Endothelial cell of umbilical vein (primary cell): ENCODE data around the gene PSMB5. TPM values are rescaled to one million over a fixed set of nuclear protein-coding genes. Genes with fewer than 3 reads are reported as not detected.
A peak's percentile ranks its signal among the peaks of the same experiment; 100 is the strongest.

Source experiments
- BruUV-seq: library from RNA; stranded (reverse); fragments of 400-500 nt; replicated peaks from 2 replicates; lab custom pipeline; 2021; lab: Mats Ljungman, UMichigan
- CTCF ChIA-PET: fragments of 300-600, 350-600 bp; sonication (Branson Sonifier 250); formaldehyde crosslinking; loops from one replicate; lab custom pipeline; 2021; ENCODE audit warnings: antibody characterized with exemption, inconsistent platforms; lab: Charles Lee
- POLR2A ChIA-PET: fragments of 300-600, 350-600 bp; sonication (Branson Sonifier 250); formaldehyde crosslinking; loops from one replicate; lab custom pipeline; 2021; ENCODE audit warnings: antibody characterized with exemption, inconsistent platforms; lab: Charles Lee
- DNase-seq: peaks from one replicate; pipeline ENCODE4 v3.0.0-alpha.2; 2011; ENCODE audit warnings: low read depth, low spot score
- FAIRE-seq: peaks from 2 replicates; lab custom pipeline; 2011; peaks lifted over from hg19 to GRCh38; lab: Jason Lieb, UNC
- H2AFZ ChIP-seq: 2 replicates; pipeline ENCODE4 v1.6.0; 2012; ENCODE audit warnings: low read depth, low read length, control low read depth, inconsistent platforms
- H3K27ac ChIP-seq: 2 replicates; pipeline ENCODE4 v1.5.1; 2011; ENCODE audit warnings: low read depth, mild to moderate bottlenecking, control low read depth, low read length, moderate library complexity; ENCODE audit not compliant: insufficient read depth
- H3K27me3 ChIP-seq, 2 experiments: 2 replicates each; pipeline versions ENCODE4 v1.6.0 to v1.6.1; 2011; ENCODE audit warnings: low read length in 2 of 2, mixed read lengths in 1 of 2; ENCODE audit not compliant: control insufficient read depth in 2 of 2, insufficient read depth in 2 of 2
- H3K36me3 ChIP-seq, 2 experiments: 2 replicates in 1 of 2; 3 replicates in 1 of 2; pipeline ENCODE4 v1.5.1; 2011; ENCODE audit warnings: low read length in 2 of 2, mild to moderate bottlenecking in 1 of 2, moderate library complexity in 1 of 2; ENCODE audit not compliant: control insufficient read depth in 2 of 2, insufficient read depth in 2 of 2; ENCODE audit errors: extremely low read depth in 1 of 2
- H3K4me1 ChIP-seq: 3 replicates; pipeline ENCODE4 v1.5.1; 2011; ENCODE audit warnings: mild to moderate bottlenecking, low read length; ENCODE audit not compliant: control insufficient read depth, insufficient read depth; ENCODE audit errors: extremely low read depth
- H3K4me2 ChIP-seq: 2 replicates; pipeline ENCODE4 v1.6.1; 2011; ENCODE audit warnings: low read length, control low read depth, mixed read lengths; ENCODE audit not compliant: insufficient read depth
- H3K4me3 ChIP-seq, 3 experiments: fragments of 200-600 bp in 1 of 3; sonication (generic), shearing (Covaris generic) in 1 of 3; replicated peaks in 1 of 3; 2 replicates each; pipeline ENCODE4 v1.5.1; 2011 to 2016; ENCODE audit warnings: control low read depth in 3 of 3, low read length in 3 of 3, mild to moderate bottlenecking in 2 of 3, inconsistent platforms in 1 of 3, low read depth in 1 of 3, moderate library complexity in 1 of 3; ENCODE audit not compliant: insufficient read depth in 1 of 3
- H3K79me2 ChIP-seq: 2 replicates; pipeline ENCODE4 v1.6.0; 2012; ENCODE audit warnings: low read length, inconsistent platforms; ENCODE audit not compliant: control insufficient read depth, insufficient read depth
- H3K9ac ChIP-seq: replicated peaks from 2 replicates; pipeline ENCODE3; 2011; ENCODE audit warnings: low read length, control low read depth; ENCODE audit not compliant: insufficient read depth; ENCODE audit errors: extremely low read depth
- H3K9me1 ChIP-seq: replicated peaks from 3 replicates; pipeline ENCODE4 v1.6.0; 2011; ENCODE audit warnings: mild to moderate bottlenecking, low read length; ENCODE audit not compliant: control insufficient read depth, insufficient read depth; ENCODE audit errors: extremely low read depth
- H3K9me3 ChIP-seq: replicated peaks from 2 replicates; pipeline ENCODE4 v1.5.1; 2012; ENCODE audit warnings: low read length, inconsistent platforms; ENCODE audit not compliant: control insufficient read depth, insufficient read depth
- H4K20me1 ChIP-seq: replicated peaks from 2 replicates; pipeline ENCODE3; 2011; ENCODE audit warnings: mild to moderate bottlenecking, low read length; ENCODE audit not compliant: control insufficient read depth, insufficient read depth; ENCODE audit errors: extremely low read depth
- CTCF ChIP-seq, 2 donors: IDR thresholded peaks; 1 replicate in 1 of 2; 2 replicates in 1 of 2; pipeline ENCODE4 v1.5.1; 2011; ENCODE audit warnings: low read length in 2 of 2, mild to moderate bottlenecking in 2 of 2, moderate library complexity in 2 of 2, control low read depth in 1 of 2, inconsistent platforms in 1 of 2, low read depth in 1 of 2; ENCODE audit not compliant: insufficient read depth in 1 of 2; ENCODE audit errors: extremely low read depth in 1 of 2
- EZH2 ChIP-seq: IDR thresholded peaks from 2 replicates; pipeline ENCODE4 v1.6.1; 2012; ENCODE audit warnings: borderline replicate concordance, low read depth, mild to moderate bottlenecking, moderate library complexity, low read length, inconsistent platforms; ENCODE audit not compliant: severe bottlenecking
- FOS ChIP-seq: IDR thresholded peaks from 2 replicates; pipeline ENCODE4 v1.6.1; 2011; ENCODE audit warnings: mild to moderate bottlenecking, low read length, moderate library complexity, borderline replicate concordance; ENCODE audit not compliant: insufficient read depth
- JUN ChIP-seq: IDR thresholded peaks from 2 replicates; pipeline ENCODE4 v1.6.1; 2011; ENCODE audit warnings: borderline replicate concordance, low read depth; ENCODE audit not compliant: insufficient read length, insufficient read depth
- MYC ChIP-seq: IDR thresholded peaks from one replicate; pipeline ENCODE4 v1.6.1; 2011; ENCODE audit warnings: mild to moderate bottlenecking, low read depth, low read length
- POLR2AphosphoS5 ChIP-seq: IDR thresholded peaks from 2 replicates; pipeline ENCODE4 v1.6.1; 2012; ENCODE audit warnings: low read depth, mild to moderate bottlenecking, control low read depth, low read length, moderate library complexity; ENCODE audit not compliant: insufficient read depth
- dilution Hi-C: fragments of 300-500 bp; cut with MboI; formaldehyde crosslinking; loops from one replicate; pipeline ENCODE4 v1.15.0; 2019; ENCODE audit warnings: low sequenced_read_pairs; ENCODE audit not compliant: extremely low pct_ligation_motif_present
- intact Hi-C: fragments of 100-400 bp; cut with micrococcal nuclease; formaldehyde crosslinking; loops from one replicate; pipeline ENCODE4 v1.10.0; 2022
- polyA plus RNA-seq, 4 experiments: library from polyadenylated mRNA; depleted of rRNA in 3 of 4; stranded (reverse) in 3 of 4; unstranded in 1 of 4; fragments of >200 nt; gene quantifications; 2 replicates each; pipeline versions ENCODE4 v1.2.1 to v1.2.3, GENCODE V29; 2011 to 2012; ENCODE audit warnings: missing spikeins in 1 of 4
- total RNA-seq: library from RNA; stranded (reverse); gene quantifications from 2 replicates; pipeline ENCODE4 v1.2.3, GENCODE V29; 2021

The PSMB5 gene
- total and polyA plus RNA-seq, 2 donors (not counting 3 experiments of a cell fraction or from before 2014, with no cell fraction given), result 236 to 464 TPM

GRCh38 chr14:23070262-23071129 is 35.8 kb upstream of the PSMB5 start:
- H3K27me3 ChIP-seq, result no peaks in the 10 kb centered on the region
- no peaks in the 10 kb centered on the region for H3K9me1 ChIP-seq
- FAIRE-seq, result peak; percentile 18
- dilution Hi-C loops (no loop called here), intact Hi-C loops (no loop called here)
- H3K4me1 ChIP-seq, result peaks cover 26% of the 10 kb centered on the region
- POLR2A ChIA-PET, result interaction anchor here (1.3 to 1.5 kb wide), 2 partner anchors 8 to 13 kb away, joined by 3 to 8 read pairs; no protein-coding TSS in a partner anchor
- H3K79me2 ChIP-seq, result peaks cover 52% of the 10 kb centered on the region
- peak overlapping the region; percentile 49 to 94 (median 88) for H3K4me3 ChIP-seq
- no peak for DNase-seq
- BruUV-seq, result no TSS peak
- TF ChIP-seq JUN, result no peak
- TF ChIP-seq FOS, result no peak
- no peak for TF ChIP-seq POLR2AphosphoS5
- TF ChIP-seq CTCF (IDR thresholded peaks at IDR 0.05; ENCODE audit: extremely low read depth in 1 of 2, insufficient read depth in 1 of 2, low read depth in 1 of 2, low read length in 2 of 2), result no peak
- TF ChIP-seq MYC, result no peak
- TF ChIP-seq EZH2, result no peak
- no peak overlapping the region for H2AFZ ChIP-seq
- peaks cover 32% of the 10 kb centered on the region in 2 experiments for H3K36me3 ChIP-seq
- H3K27ac ChIP-seq, result peak overlapping the region; percentile 79
- H3K4me2 ChIP-seq, result peak overlapping the region; percentile 95
- CTCF ChIA-PET, result interaction anchor here (1.0 to 3.2 kb wide), 13 partner anchors 8 to 88 kb away, joined by 3 to 21 read pairs (median 6); partner anchors contain the start of genes ACIN1 and C14orf119
- no peaks in the 10 kb centered on the region for H3K9me3 ChIP-seq
- peak overlapping the region; percentile 92 for H3K9ac ChIP-seq
- H4K20me1 ChIP-seq, result peaks cover 4% of the 10 kb centered on the region
